HPDE6-E6E7 (cell line): ENCODE results near the gene ZNF83.
A peak's percentile ranks its signal among the peaks of the same experiment; 100 is the strongest.
"Not testable (repeated sequence)": the region's sequence is repeated elsewhere in the genome, so short reads cannot be mapped to it uniquely, and the experiment has no call there.

ENCODE experiments used
- DNase-seq: peaks from one replicate; pipeline ENCODE4 v3.0.0; 2011; ENCODE audit warnings: missing footprints; ENCODE audit errors: extremely low spot score

The ZNF83 gene

GRCh38 chr19:52637718-52638585 lies at the start of gene ZNF83:
Gene ZNF83, minus strand, starts transcription at chr19:52638355.
- peak; percentile 76 for DNase-seq

GRCh38 chr19:52687684-52688083 lies 49.5 kb upstream of the ZNF83 start:
- no peak for DNase-seq

- no peak for DNase-seq
Observed at GRCh38 chr19:52685811-52686210, 47.7 kb upstream of the ZNF83 start.

GRCh38 chr19:52681216-52681615 lies 43.1 kb upstream of the ZNF83 start:
- DNase-seq: not testable (repeated sequence)

GRCh38 chr19:52679598-52679997 lies 41.4 kb upstream of the ZNF83 start:
- no peak for DNase-seq

- DNase-seq: not testable (repeated sequence)
Observed at GRCh38 chr19:52675239-52675638, 37.1 kb upstream of the ZNF83 start.

- no peak for DNase-seq
Observed at GRCh38 chr19:52673014-52673413, 34.9 kb upstream of the ZNF83 start.

GRCh38 chr19:52670046-52670445 lies 31.9 kb upstream of the ZNF83 start:
- no peak for DNase-seq

- DNase-seq: no peak
Observed at GRCh38 chr19:52669586-52669985, 31.4 kb upstream of the ZNF83 start.

GRCh38 chr19:52667972-52668371 lies 29.8 kb upstream of the ZNF83 start:
- no peak for DNase-seq

- DNase-seq: no peak
Observed at GRCh38 chr19:52666506-52666905, 28.4 kb upstream of the ZNF83 start.

- DNase-seq: no peak
Observed at GRCh38 chr19:52665529-52665928, 27.4 kb upstream of the ZNF83 start.

GRCh38 chr19:52665027-52665426 lies 26.9 kb upstream of the ZNF83 start:
- DNase-seq: no peak

GRCh38 chr19:52664461-52664860 lies 26.3 kb upstream of the ZNF83 start:
- no peak for DNase-seq

GRCh38 chr19:52662631-52663030 lies 24.5 kb upstream of the ZNF83 start:
- peak; percentile 77 for DNase-seq

GRCh38 chr19:52660981-52661380 lies 22.8 kb upstream of the ZNF83 start:
- no peak for DNase-seq

- no peak for DNase-seq
Observed at GRCh38 chr19:52659013-52659412, 20.9 kb upstream of the ZNF83 start.

GRCh38 chr19:52658595-52658994 lies 20.4 kb upstream of the ZNF83 start:
- DNase-seq: no peak

- DNase-seq: no peak
Observed at GRCh38 chr19:52653161-52653560, 15.0 kb upstream of the ZNF83 start.

- no peak for DNase-seq
Observed at GRCh38 chr19:52651956-52652355, 13.8 kb upstream of the ZNF83 start.

GRCh38 chr19:52648336-52649016 lies 10.3 kb upstream of the ZNF83 start:
- DNase-seq: no peak

- no peak for DNase-seq
Observed at GRCh38 chr19:52646571-52647217, 8.5 kb upstream of the ZNF83 start.

- DNase-seq: no peak
Observed at GRCh38 chr19:52640916-52641315, 2.8 kb upstream of the ZNF83 start.
